Measurements from ENCODE around the gene OBSCN. TPM values are rescaled to one million over a fixed set of nuclear protein-coding genes. Genes with fewer than 3 reads are reported as not detected.

OBSCN gene
- total RNA-seq, 1 experiment from 2014 or later, result 33.3 TPM

DNA sequence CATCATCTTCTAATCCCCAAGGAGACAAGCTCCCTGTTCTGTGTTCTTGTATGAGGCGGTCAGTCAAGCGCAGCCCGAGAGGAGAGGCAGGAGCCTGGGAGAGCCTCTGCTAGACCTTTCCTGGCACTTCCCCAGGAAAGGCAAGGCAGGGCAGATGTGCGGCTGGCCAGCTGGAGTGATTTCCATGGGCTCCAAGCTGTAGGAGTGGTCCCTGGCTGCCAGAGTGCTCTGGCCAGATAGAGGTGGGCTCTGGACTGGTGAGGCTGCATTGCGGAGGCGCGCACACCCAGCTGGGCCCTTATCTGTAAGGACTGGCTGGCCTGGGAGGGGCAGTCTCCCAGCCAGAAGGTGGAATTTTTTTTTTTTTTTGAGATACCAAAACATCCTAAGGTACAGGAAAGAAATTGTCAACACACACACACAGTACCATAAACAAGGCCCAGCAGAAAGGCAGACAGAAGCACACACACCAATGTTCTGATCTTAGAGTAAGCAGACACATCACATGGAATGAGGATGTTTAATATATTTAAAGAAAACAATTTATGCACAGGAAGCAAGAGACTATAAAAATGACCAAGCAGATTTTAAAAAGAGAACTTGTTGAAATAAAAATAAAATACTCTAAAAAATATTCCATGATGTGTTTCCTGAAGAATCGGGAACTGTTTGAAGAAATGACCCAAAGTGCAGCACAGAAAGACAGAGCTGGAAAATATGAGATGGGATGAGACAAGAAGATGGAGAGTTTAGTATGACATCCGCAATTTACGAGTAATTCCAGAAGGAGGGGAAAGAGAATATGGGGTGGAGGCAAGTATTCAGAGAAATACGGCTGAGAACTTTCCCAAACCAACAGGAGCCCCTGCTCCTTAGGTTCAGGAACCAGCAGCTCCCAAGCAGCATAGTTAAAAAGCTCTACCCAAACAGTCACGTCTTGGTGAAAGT, 28.8 kb upstream of the OBSCN start:
- Mint-ChIP-seq H3K4me1 (no peaks in the 10 kb centered on the region), H3K27ac (no peak overlapping the region), H3K4me3 (no peak overlapping the region), H3K36me3 (ENCODE audit: insufficient read depth in 1 of 3, low read depth in 3 of 3) (no peaks in the 10 kb centered on the region; a peak in 1 of 7 replicates), H3K9me3 (no peaks in the 10 kb centered on the region), H3K27me3 (ENCODE audit: low read depth) (no peaks in the 10 kb centered on the region)
- H3K23ac ChIP-seq (ENCODE audit: insufficient read length, low read depth, low read length), result no peak overlapping the region
- no peak for DNase-seq
- no peak overlapping the region for H3T11ph ChIP-seq (ENCODE audit: low read length)
- H3K27me3 ChIP-seq (ENCODE audit: insufficient read depth, low read length), result no peaks in the 10 kb centered on the region
- H3K4me1 ChIP-seq (ENCODE audit: insufficient read depth, low read length), result no peaks in the 10 kb centered on the region
- no peaks in the 10 kb centered on the region for H3K9me3 ChIP-seq (ENCODE audit: control insufficient read depth, low read depth, low read length)
- no peaks in the 10 kb centered on the region for H3K79me1 ChIP-seq (ENCODE audit: insufficient read depth, low read depth, low read length, poor library complexity, severe bottlenecking)
- no peak overlapping the region for H3K4ac ChIP-seq (ENCODE audit: low read depth, low read length)
- H2BK12ac ChIP-seq (ENCODE audit: insufficient read length, low read depth, low read length), result no peak overlapping the region
- H2BK20ac ChIP-seq (ENCODE audit: low read depth, low read length, poor library complexity, severe bottlenecking), result no peak overlapping the region
- no peak overlapping the region for H3K56ac ChIP-seq (ENCODE audit: insufficient read length, low read depth, low read length)
- no peaks in the 10 kb centered on the region for H3K23me2 ChIP-seq (ENCODE audit: insufficient read length, low read depth, low read length, poor library complexity, severe bottlenecking)
- H3K4me2 ChIP-seq (ENCODE audit: insufficient read depth, insufficient read length, low read length), result no peak overlapping the region
- no peak overlapping the region for H4K8ac ChIP-seq (replicated peaks; ENCODE audit: insufficient read length, low read depth, low read length)
- TF ChIP-seq, protein P1, sequence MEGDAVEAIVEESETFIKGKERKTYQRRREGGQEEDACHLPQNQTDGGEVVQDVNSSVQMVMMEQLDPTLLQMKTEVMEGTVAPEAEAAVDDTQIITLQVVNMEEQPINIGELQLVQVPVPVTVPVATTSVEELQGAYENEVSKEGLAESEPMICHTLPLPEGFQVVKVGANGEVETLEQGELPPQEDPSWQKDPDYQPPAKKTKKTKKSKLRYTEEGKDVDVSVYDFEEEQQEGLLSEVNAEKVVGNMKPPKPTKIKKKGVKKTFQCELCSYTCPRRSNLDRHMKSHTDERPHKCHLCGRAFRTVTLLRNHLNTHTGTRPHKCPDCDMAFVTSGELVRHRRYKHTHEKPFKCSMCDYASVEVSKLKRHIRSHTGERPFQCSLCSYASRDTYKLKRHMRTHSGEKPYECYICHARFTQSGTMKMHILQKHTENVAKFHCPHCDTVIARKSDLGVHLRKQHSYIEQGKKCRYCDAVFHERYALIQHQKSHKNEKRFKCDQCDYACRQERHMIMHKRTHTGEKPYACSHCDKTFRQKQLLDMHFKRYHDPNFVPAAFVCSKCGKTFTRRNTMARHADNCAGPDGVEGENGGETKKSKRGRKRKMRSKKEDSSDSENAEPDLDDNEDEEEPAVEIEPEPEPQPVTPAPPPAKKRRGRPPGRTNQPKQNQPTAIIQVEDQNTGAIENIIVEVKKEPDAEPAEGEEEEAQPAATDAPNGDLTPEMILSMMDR (conservative IDR thresholded peaks at IDR 0.05), result no peak
- H4K5ac ChIP-seq (ENCODE audit: insufficient read length, low read depth, low read length), result no peak overlapping the region
- no peak overlapping the region for H3K9ac ChIP-seq (ENCODE audit: extremely low read depth, insufficient read length, low read length)
- WGBS (ENCODE audit: extremely low coverage, insufficient read length, low lambda C conversion rate), result no CpG with 5 or more reads among the region's 12 CpGs
- no peak overlapping the region for H2BK15ac ChIP-seq (ENCODE audit: low read depth, low read length)
- H2BK5ac ChIP-seq (ENCODE audit: insufficient read length, low read length), result no peak overlapping the region
- no peak overlapping the region for H2BK120ac ChIP-seq (ENCODE audit: low read depth, low read length, poor library complexity, severe bottlenecking)
- no peak overlapping the region for H3K27ac ChIP-seq (ENCODE audit: insufficient read length, low read depth, low read length)
- H3K18ac ChIP-seq (ENCODE audit: insufficient read length, low read depth, low read length), result no peak overlapping the region
- H3K14ac ChIP-seq (ENCODE audit: insufficient read depth, low read length), result no peak overlapping the region
- no peak overlapping the region for H2AK5ac ChIP-seq (ENCODE audit: insufficient read length, low read length)
- H4K91ac ChIP-seq (ENCODE audit: insufficient read length, low read depth, low read length), result no peak overlapping the region
- no peaks in the 10 kb centered on the region for H3K79me2 ChIP-seq (ENCODE audit: insufficient read depth, low read length)
- no peaks in the 10 kb centered on the region for H4K20me1 ChIP-seq (ENCODE audit: control insufficient read depth, insufficient read depth, insufficient read length)
- no peak overlapping the region for H2AFZ ChIP-seq (ENCODE audit: low read length)

Measured in H9 (cell line).